HG03196 (cell line): ENCODE results near the gene CNTNAP2.
"Not testable (repeated sequence)": the region's sequence is repeated elsewhere in the genome, so short reads cannot be mapped to it uniquely, and the experiment has no call there.

Experiments
- ATAC-seq: cut with Tn5 transposase; IDR thresholded peaks from one replicate; pipeline ENCODE4 v1.9.1; 2021; ENCODE audit not compliant: unreplicated experiment

CNTNAP2 gene

GRCh38 chr7:146146831-146147486 lies 30.4 kb downstream of the CNTNAP2 start:
- ATAC-seq, result no peak

- ATAC-seq, result no peak
These were observed 33.6 kb downstream of the CNTNAP2 start for GRCh38 chr7:146150153-146150552.

- no peak for ATAC-seq
These were observed 55.5 kb downstream of the CNTNAP2 start for GRCh38 chr7:146172112-146172511.

- no peak for ATAC-seq
These were observed 59.1 kb downstream of the CNTNAP2 start for GRCh38 chr7:146175716-146176115.

GRCh38 chr7:146176860-146177259 lies 60.3 kb downstream of the CNTNAP2 start:
- ATAC-seq, result no peak

GRCh38 chr7:146177301-146177700 lies 60.7 kb downstream of the CNTNAP2 start:
- no peak for ATAC-seq

GRCh38 chr7:146185844-146186243 lies 69.2 kb downstream of the CNTNAP2 start:
- no peak for ATAC-seq

GRCh38 chr7:146191428-146191827 lies 74.8 kb downstream of the CNTNAP2 start:
- not testable (repeated sequence) for ATAC-seq

GRCh38 chr7:146201945-146202344 lies 85.3 kb downstream of the CNTNAP2 start:
- ATAC-seq, result no peak

- ATAC-seq, result no peak
These were observed 89.7 kb downstream of the CNTNAP2 start for GRCh38 chr7:146206270-146206669.

- ATAC-seq, result no peak
These were observed 91.9 kb downstream of the CNTNAP2 start for GRCh38 chr7:146208492-146208891.

GRCh38 chr7:146214842-146215241 lies 98.2 kb downstream of the CNTNAP2 start:
- ATAC-seq, result no peak

GRCh38 chr7:146216396-146217041 lies 99.9 kb downstream of the CNTNAP2 start:
- ATAC-seq, result no peak

GRCh38 chr7:146223851-146224250 lies 107.2 kb downstream of the CNTNAP2 start:
- no peak for ATAC-seq

GRCh38 chr7:146232604-146233003 lies 116.0 kb downstream of the CNTNAP2 start:
- ATAC-seq, result no peak

GRCh38 chr7:146235195-146235594 lies 118.6 kb downstream of the CNTNAP2 start:
- no peak for ATAC-seq

GRCh38 chr7:146242661-146243060 lies 126.1 kb downstream of the CNTNAP2 start:
- no peak for ATAC-seq

GRCh38 chr7:146247991-146248390 lies 131.4 kb downstream of the CNTNAP2 start:
- not testable (repeated sequence) for ATAC-seq

GRCh38 chr7:146248744-146249143 lies 132.1 kb downstream of the CNTNAP2 start:
- ATAC-seq, result not testable (repeated sequence)

- ATAC-seq, result no peak
These were observed 132.7 kb downstream of the CNTNAP2 start for GRCh38 chr7:146249272-146249671.

- ATAC-seq, result no peak
These were observed 139.0 kb downstream of the CNTNAP2 start for GRCh38 chr7:146255609-146256008.

- no peak for ATAC-seq
These were observed 145.9 kb downstream of the CNTNAP2 start for GRCh38 chr7:146262527-146262926.

GRCh38 chr7:146276888-146277287 lies 160.3 kb downstream of the CNTNAP2 start:
- ATAC-seq, result no peak
